Testis (tissue), 2 donors: ENCODE data around the gene SLC38A10.

Source experiments
- POLR2A ChIP-seq: fragments of 450-650 bp; IDR thresholded peaks from one replicate; pipeline ENCODE4 v1.6.1; 2017; ENCODE audit warnings: antibody characterized with exemption, mild to moderate bottlenecking, moderate library complexity
- TF ChIP-seq, protein P1 (sequence below), 3 experiments: fragments of 450-650 bp in 2 of 3; fragments of 200-600 bp in 1 of 3; sonication (generic) in 1 of 3; IDR thresholded peaks; one replicate each; pipeline ENCODE4 v1.5.1; 2016 to 2019; ENCODE audit warnings: antibody characterized with exemption in 3 of 3, mild to moderate bottlenecking in 2 of 3, moderate library complexity in 1 of 3

DNA sequence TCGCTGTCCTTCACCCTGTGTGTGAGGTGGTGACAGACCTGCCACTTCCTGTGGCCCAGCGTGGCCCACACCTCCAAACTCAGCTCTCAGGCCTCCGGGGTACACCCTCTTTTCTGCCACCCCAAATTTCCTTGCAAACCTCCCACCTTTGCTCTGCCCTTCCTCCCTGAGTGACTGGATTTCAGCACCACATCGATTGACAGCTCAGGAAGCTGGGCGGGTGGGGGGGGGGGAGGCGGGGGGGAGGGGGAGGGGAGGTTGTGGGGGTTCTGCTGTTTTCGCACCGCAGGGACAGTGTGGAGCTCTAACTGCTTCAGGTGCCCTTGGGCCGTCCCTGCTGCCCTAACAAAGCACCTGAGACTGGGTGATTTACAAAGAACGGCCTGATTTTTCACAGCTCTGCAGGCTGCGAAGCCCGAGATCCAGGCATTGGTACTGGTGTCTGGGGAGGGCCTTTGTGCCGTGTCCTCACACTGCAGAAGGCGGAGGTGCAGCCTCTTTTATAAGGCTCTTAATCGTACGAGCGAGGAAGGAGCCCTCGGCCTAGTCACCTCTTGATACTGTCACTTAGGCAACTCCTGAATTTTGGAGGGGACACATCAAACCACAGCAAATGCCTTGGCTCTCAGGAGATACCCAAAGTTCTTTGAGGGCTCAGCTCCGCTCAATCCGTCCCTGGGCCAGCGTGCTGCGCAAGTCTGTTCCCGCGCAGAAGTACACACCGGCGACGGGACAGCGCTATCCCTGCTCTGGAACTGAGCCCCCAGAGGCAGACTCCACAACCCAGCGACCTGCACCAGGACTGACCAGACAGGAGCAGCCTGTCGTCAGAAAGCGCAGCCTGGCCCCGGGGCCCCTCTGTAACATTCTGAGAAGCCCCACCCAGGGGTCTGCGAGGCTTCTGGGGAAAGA, 52.4 kb downstream of the SLC38A10 start:
- TF ChIP-seq, protein P1, sequence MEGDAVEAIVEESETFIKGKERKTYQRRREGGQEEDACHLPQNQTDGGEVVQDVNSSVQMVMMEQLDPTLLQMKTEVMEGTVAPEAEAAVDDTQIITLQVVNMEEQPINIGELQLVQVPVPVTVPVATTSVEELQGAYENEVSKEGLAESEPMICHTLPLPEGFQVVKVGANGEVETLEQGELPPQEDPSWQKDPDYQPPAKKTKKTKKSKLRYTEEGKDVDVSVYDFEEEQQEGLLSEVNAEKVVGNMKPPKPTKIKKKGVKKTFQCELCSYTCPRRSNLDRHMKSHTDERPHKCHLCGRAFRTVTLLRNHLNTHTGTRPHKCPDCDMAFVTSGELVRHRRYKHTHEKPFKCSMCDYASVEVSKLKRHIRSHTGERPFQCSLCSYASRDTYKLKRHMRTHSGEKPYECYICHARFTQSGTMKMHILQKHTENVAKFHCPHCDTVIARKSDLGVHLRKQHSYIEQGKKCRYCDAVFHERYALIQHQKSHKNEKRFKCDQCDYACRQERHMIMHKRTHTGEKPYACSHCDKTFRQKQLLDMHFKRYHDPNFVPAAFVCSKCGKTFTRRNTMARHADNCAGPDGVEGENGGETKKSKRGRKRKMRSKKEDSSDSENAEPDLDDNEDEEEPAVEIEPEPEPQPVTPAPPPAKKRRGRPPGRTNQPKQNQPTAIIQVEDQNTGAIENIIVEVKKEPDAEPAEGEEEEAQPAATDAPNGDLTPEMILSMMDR (IDR thresholded peaks at IDR 0.05), result no peak
- no peak for TF ChIP-seq POLR2A
